Neural cell (in vitro differentiated cells): ENCODE measurements around the gene PADI4. TPM values are rescaled to one million over a fixed set of nuclear protein-coding genes. Genes with fewer than 3 reads are reported as not detected.

Source experiments
- H2AFZ ChIP-seq: fragments of 200-600, 300-800 bp; sonication (generic), shearing (Covaris generic); 2 replicates; pipeline ENCODE4 v1.6.0; 2014; ENCODE audit warnings: low read depth, mild to moderate bottlenecking, antibody characterized with exemption, low read length, moderate library complexity
- H3F3A ChIP-seq: fragments of 200-600 bp; shearing (Covaris generic); 2 replicates; pipeline ENCODE4 v1.6.1; 2016; ENCODE audit warnings: mild to moderate bottlenecking, moderate library complexity, mixed read lengths, antibody characterized with exemption, low read length; ENCODE audit not compliant: insufficient read depth, poor library complexity, severe bottlenecking
- H3K27ac ChIP-seq: fragments of 200-600, 300-800 bp; sonication (generic), shearing (Covaris generic); 2 replicates; pipeline ENCODE4 v1.5.1; 2014; ENCODE audit warnings: mild to moderate bottlenecking, low read length, moderate library complexity
- H3K27me3 ChIP-seq: fragments of 300-800, 200-600 bp; sonication (generic), shearing (Covaris generic); 2 replicates; pipeline ENCODE4 v1.6.0; 2014; ENCODE audit warnings: mild to moderate bottlenecking, low read depth, low read length, moderate library complexity; ENCODE audit not compliant: insufficient read depth
- H3K36me3 ChIP-seq: fragments of 300-800, 200-600 bp; sonication (generic), shearing (Covaris generic); 2 replicates; pipeline ENCODE4 v1.5.1; 2014; ENCODE audit warnings: mild to moderate bottlenecking, antibody characterized with exemption, low read length, moderate library complexity; ENCODE audit not compliant: insufficient read depth
- H3K4me2 ChIP-seq: fragments of 300-800, 200-600 bp; sonication (generic), shearing (Covaris generic); 2 replicates; pipeline ENCODE4 v1.6.0; 2014; ENCODE audit warnings: mild to moderate bottlenecking, low read length
- H3K4me3 ChIP-seq: fragments of 300-800, 200-600 bp; sonication (generic), shearing (Covaris generic); 2 replicates; pipeline ENCODE4 v1.5.1; 2014; ENCODE audit warnings: mild to moderate bottlenecking, low read length, moderate library complexity
- H3K79me2 ChIP-seq: fragments of 200-600 bp; shearing (Covaris generic); replicated peaks from 2 replicates; pipeline ENCODE4 v1.6.0; 2014; ENCODE audit warnings: mild to moderate bottlenecking, low read length, moderate library complexity; ENCODE audit not compliant: insufficient read depth
- H3K9ac ChIP-seq: fragments of 300-800, 200-600 bp; sonication (generic), shearing (Covaris generic); 2 replicates; pipeline ENCODE4 v1.6.1; 2016; ENCODE audit warnings: mild to moderate bottlenecking, low read length, mixed read lengths
- H3K9me2 ChIP-seq: fragments of 200-600 bp; shearing (Covaris generic); 2 replicates; pipeline ENCODE4 v1.6.1; 2016; ENCODE audit warnings: mild to moderate bottlenecking, low read length, mixed read lengths; ENCODE audit not compliant: insufficient read depth
- H3K9me3 ChIP-seq: fragments of 200-600, 300-800 bp; sonication (generic), shearing (Covaris generic); 2 replicates; pipeline ENCODE4 v1.6.1; 2016; ENCODE audit warnings: mild to moderate bottlenecking, mixed run types, low read length, moderate library complexity, mixed read lengths
- H4K20me1 ChIP-seq: fragments of 200-600 bp; shearing (Covaris generic); 2 replicates; pipeline ENCODE4 v1.6.1; 2016; ENCODE audit warnings: mild to moderate bottlenecking, mixed run types; ENCODE audit not compliant: insufficient read depth
- EP300 ChIP-seq: fragments of 450-650 bp; conservative IDR thresholded peaks from 2 replicates; pipeline ENCODE4 v1.6.1; 2014; ENCODE audit warnings: antibody characterized with exemption, mild to moderate bottlenecking, moderate library complexity; ENCODE audit not compliant: poor library complexity, severe bottlenecking
- EZH2 ChIP-seq: fragments of 200-600, 300-800 bp; shearing (Covaris generic), sonication (generic); IDR thresholded peaks from 2 replicates; pipeline ENCODE4 v1.6.1; 2014; ENCODE audit warnings: antibody characterized with exemption, low read length, borderline replicate concordance, mild to moderate bottlenecking; ENCODE audit not compliant: insufficient read depth, poor library complexity, severe bottlenecking
- MXI1 ChIP-seq: fragments of 450-650 bp; conservative IDR thresholded peaks from 2 replicates; pipeline ENCODE4 v1.6.1; 2014; ENCODE audit warnings: antibody characterized with exemption, mild to moderate bottlenecking; ENCODE audit not compliant: poor library complexity, severe bottlenecking
- POLR2AphosphoS5 ChIP-seq: IDR thresholded peaks from 2 replicates; pipeline ENCODE4 v1.6.1; 2012
- RAD21 ChIP-seq: fragments of 450-650 bp; conservative IDR thresholded peaks from 2 replicates; pipeline ENCODE4 v1.6.1; 2014; ENCODE audit warnings: antibody characterized with exemption, mild to moderate bottlenecking, moderate library complexity
- REST ChIP-seq: IDR thresholded peaks from 2 replicates; pipeline ENCODE4 v1.6.1; 2012; ENCODE audit warnings: borderline replicate concordance
- SMC3 ChIP-seq: fragments of 450-650 bp; conservative IDR thresholded peaks from 2 replicates; pipeline ENCODE4 v1.6.1; 2014; ENCODE audit warnings: antibody characterized with exemption, mild to moderate bottlenecking, moderate library complexity; ENCODE audit not compliant: poor library complexity
- TAF1 ChIP-seq: IDR thresholded peaks from 2 replicates; pipeline ENCODE4 v1.6.1; 2012; ENCODE audit warnings: low read depth
- polyA plus RNA-seq: library from polyadenylated mRNA; depleted of rRNA; stranded (reverse); fragments of >200 nt; gene quantifications from 2 replicates; pipeline ENCODE4 v1.2.3, GENCODE V29; 2014
- TF ChIP-seq, protein P1 (sequence below): fragments of 450-650 bp; IDR thresholded peaks from 2 replicates; pipeline ENCODE4 v1.5.1; 2014; ENCODE audit warnings: antibody characterized with exemption, mild to moderate bottlenecking, moderate library complexity; ENCODE audit not compliant: poor library complexity, severe bottlenecking

Gene PADI4
- polyA plus RNA-seq, 1 donor from 2014 or later = not detected

GRCh38 chr1:17307329-17307728 lies 668 bp upstream of the PADI4 start:
- Histone ChIP-seq H3K9me2 (no peaks in the 10 kb centered on the region), H3K4me2 (no peak overlapping the region), H3K27ac (no peak overlapping the region), H3F3A (no peaks in the 10 kb centered on the region), H3K27me3 (no peaks in the 10 kb centered on the region), H4K20me1 (no peaks in the 10 kb centered on the region), H3K36me3 (no peaks in the 10 kb centered on the region), H2AFZ (no peak overlapping the region), H3K79me2 (no peaks in the 10 kb centered on the region), H3K4me3 (no peak overlapping the region), H3K9me3 (no peaks in the 10 kb centered on the region), H3K9ac (no peak overlapping the region)
- TF ChIP-seq RAD21 (no peak), SMC3 (no peak), EZH2 (no peak), MXI1 (no peak), POLR2AphosphoS5 (no peak), TAF1 (no peak), REST (no peak), EP300 (no peak)
- TF ChIP-seq, protein P1, sequence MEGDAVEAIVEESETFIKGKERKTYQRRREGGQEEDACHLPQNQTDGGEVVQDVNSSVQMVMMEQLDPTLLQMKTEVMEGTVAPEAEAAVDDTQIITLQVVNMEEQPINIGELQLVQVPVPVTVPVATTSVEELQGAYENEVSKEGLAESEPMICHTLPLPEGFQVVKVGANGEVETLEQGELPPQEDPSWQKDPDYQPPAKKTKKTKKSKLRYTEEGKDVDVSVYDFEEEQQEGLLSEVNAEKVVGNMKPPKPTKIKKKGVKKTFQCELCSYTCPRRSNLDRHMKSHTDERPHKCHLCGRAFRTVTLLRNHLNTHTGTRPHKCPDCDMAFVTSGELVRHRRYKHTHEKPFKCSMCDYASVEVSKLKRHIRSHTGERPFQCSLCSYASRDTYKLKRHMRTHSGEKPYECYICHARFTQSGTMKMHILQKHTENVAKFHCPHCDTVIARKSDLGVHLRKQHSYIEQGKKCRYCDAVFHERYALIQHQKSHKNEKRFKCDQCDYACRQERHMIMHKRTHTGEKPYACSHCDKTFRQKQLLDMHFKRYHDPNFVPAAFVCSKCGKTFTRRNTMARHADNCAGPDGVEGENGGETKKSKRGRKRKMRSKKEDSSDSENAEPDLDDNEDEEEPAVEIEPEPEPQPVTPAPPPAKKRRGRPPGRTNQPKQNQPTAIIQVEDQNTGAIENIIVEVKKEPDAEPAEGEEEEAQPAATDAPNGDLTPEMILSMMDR = no peak

DNA sequence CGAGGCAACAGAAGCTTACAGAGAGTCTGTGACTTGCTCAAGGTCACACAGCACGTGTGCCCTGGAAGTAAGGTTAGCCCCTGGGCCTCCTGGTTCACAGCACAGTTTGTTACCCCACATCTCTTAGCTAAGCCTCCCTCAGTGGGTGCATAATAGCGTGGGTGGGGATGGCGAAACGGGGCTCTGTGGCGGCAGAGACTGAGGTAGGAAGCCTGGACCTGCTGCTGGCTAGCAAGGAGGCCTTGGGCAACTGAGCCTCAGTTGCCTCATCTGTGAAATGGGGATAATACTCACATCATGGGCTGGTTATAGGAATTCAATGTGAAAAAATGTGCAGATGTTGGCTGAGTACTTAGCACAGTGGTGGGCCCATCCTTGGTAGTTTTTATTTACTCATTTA lies 596 bp downstream of the PADI4 start:
- no peak for TF ChIP-seq MXI1
- TF ChIP-seq POLR2AphosphoS5 = no peak
- TF ChIP-seq SMC3 = no peak
- TF ChIP-seq REST = no peak
- TF ChIP-seq RAD21 = no peak
- no peak overlapping the region for H3K4me3 ChIP-seq

More for the DNA sequence above, 596 bp downstream of the PADI4 start:
- Histone ChIP-seq H3K9ac (no peak overlapping the region), H3K9me2 (no peaks in the 10 kb centered on the region), H4K20me1 (no peaks in the 10 kb centered on the region), H3F3A (no peaks in the 10 kb centered on the region), H3K27me3 (no peaks in the 10 kb centered on the region), H3K9me3 (no peaks in the 10 kb centered on the region), H3K36me3 (no peaks in the 10 kb centered on the region), H3K27ac (no peak overlapping the region), H3K79me2 (no peaks in the 10 kb centered on the region), H3K4me2 (no peak overlapping the region), H2AFZ (no peak overlapping the region)
